GM12878 (cell line): ENCODE results near the gene CNTNAP5. TPM values are rescaled to one million over a fixed set of nuclear protein-coding genes. Genes with fewer than 3 reads are reported as not detected.

Experiments
- ATAC-seq: fragments of 200-7000 bp; cut with Tn5 transposase; 3 replicates; pipeline ENCODE4 v1.9.1; 2020; ENCODE audit warnings: mild to moderate bottlenecking, moderate library complexity
- BruUV-seq: library from RNA; stranded (reverse); fragments of 400-500 nt; replicated peaks from 2 replicates; lab custom pipeline; 2021; lab: Mats Ljungman, UMichigan
- CTCF ChIA-PET: fragments of 300-600 bp; sonication (Branson Sonifier 250); formaldehyde crosslinking; extraction: SDS; loops from one replicate; lab custom pipeline; 2021; ENCODE audit warnings: inconsistent platforms; lab: Yijun Ruan, JAX
- POLR2A ChIA-PET: fragments of 350-600 bp; formaldehyde crosslinking; extraction: SDS; loops from one replicate; lab custom pipeline; 2021; ENCODE audit warnings: inconsistent platforms; lab: Charles Lee
- RAD21 ChIA-PET: fragments of 300-600 bp; sonication (Branson Sonifier 250); formaldehyde crosslinking; loops from one replicate; lab custom pipeline; 2023; ENCODE audit warnings: antibody characterized with exemption; ENCODE audit not compliant: unreplicated experiment; lab: Charles Lee
- SMC1A ChIA-PET: fragments of 300-600 bp; sonication (Branson Sonifier 250); formaldehyde crosslinking; loops from one replicate; lab custom pipeline; 2023; ENCODE audit not compliant: unreplicated experiment, uncharacterized antibody; lab: Charles Lee
- DNase-seq: peaks from one replicate; pipeline ENCODE4 v3.0.0-alpha.2; 2011; ENCODE audit warnings: low read depth, low spot score
- FAIRE-seq: peaks from 3 replicates; lab custom pipeline; 2011; peaks lifted over from hg19 to GRCh38; lab: Jason Lieb, UNC
- H2AFZ ChIP-seq: 2 replicates; pipeline ENCODE4 v1.6.0; 2011; ENCODE audit warnings: low read depth, low read length, control low read depth; ENCODE audit not compliant: control insufficient read depth
- H3K27ac ChIP-seq: 2 replicates; pipeline ENCODE4 v1.5.1; 2011; ENCODE audit warnings: control low read depth; ENCODE audit not compliant: control insufficient read depth, insufficient read depth
- H3K27me3 ChIP-seq, 2 experiments: replicated peaks in 1 of 2; 2 replicates each; pipeline versions ENCODE4 v1.6.0 to v1.6.1; 2011; ENCODE audit warnings: low read length in 1 of 2; ENCODE audit not compliant: control insufficient read depth in 2 of 2, insufficient read depth in 2 of 2
- H3K36me3 ChIP-seq, 2 experiments: 2 replicates each; pipeline ENCODE4 v1.5.1; 2011; ENCODE audit warnings: low read length in 1 of 2; ENCODE audit not compliant: control insufficient read depth in 2 of 2, insufficient read depth in 2 of 2
- H3K4me1 ChIP-seq: 2 replicates; pipeline ENCODE4 v1.6.1; 2011; ENCODE audit warnings: mild to moderate bottlenecking, low read length, moderate library complexity, mixed read lengths; ENCODE audit not compliant: control insufficient read depth, insufficient read depth
- H3K4me2 ChIP-seq: 2 replicates; pipeline ENCODE4 v1.6.0; 2011; ENCODE audit warnings: control low read depth; ENCODE audit not compliant: control insufficient read depth, insufficient read depth
- H3K4me3 ChIP-seq: fragments of 200-600 bp; sonication (generic); 2 replicates; pipeline ENCODE4 v1.5.1; 2016
- H3K79me2 ChIP-seq: 2 replicates; pipeline ENCODE4 v1.6.0; 2011; ENCODE audit warnings: low read length; ENCODE audit not compliant: control insufficient read depth, insufficient read depth
- H3K9ac ChIP-seq: 2 replicates; pipeline ENCODE4 v1.8.0; 2011; ENCODE audit warnings: low read length, control low read depth, mixed read lengths; ENCODE audit not compliant: control insufficient read depth, insufficient read depth
- H3K9me3 ChIP-seq: replicated peaks from 3 replicates; pipeline ENCODE4 v1.5.1; 2011; ENCODE audit warnings: mild to moderate bottlenecking, low read length; ENCODE audit not compliant: control insufficient read depth, insufficient read depth
- H4K20me1 ChIP-seq: 2 replicates; pipeline ENCODE4 v1.6.0; 2011; ENCODE audit not compliant: control insufficient read depth, insufficient read depth
- BMI1 ChIP-seq: fragments of 450-650 bp; IDR thresholded peaks from 2 replicates; pipeline ENCODE4 v1.6.1; 2016; ENCODE audit warnings: mild to moderate bottlenecking, moderate library complexity, borderline replicate concordance
- CBFB ChIP-seq: IDR thresholded peaks from 2 replicates; pipeline ENCODE4 v1.6.1; 2016; ENCODE audit warnings: antibody characterized with exemption, low read depth
- CHD2 ChIP-seq: IDR thresholded peaks from 2 replicates; pipeline ENCODE4 v1.6.1; 2011; ENCODE audit warnings: low read depth, low read length, improper control_type of control experiment, borderline replicate concordance
- CUX1 ChIP-seq: IDR thresholded peaks from 2 replicates; pipeline ENCODE4 v1.6.1; 2012; ENCODE audit warnings: improper control_type of control experiment, low read depth, low read length; ENCODE audit not compliant: insufficient replicate concordance
- NFYA ChIP-seq: IDR thresholded peaks from 2 replicates; pipeline ENCODE4 v1.6.1; 2011; ENCODE audit warnings: low read depth, mild to moderate bottlenecking, low read length, improper control_type of control experiment, borderline replicate concordance
- WGBS: methylation state at CpG from one replicate; pipeline ENCODE4 v1.1.6; 2016; ENCODE audit warnings: low lambda C conversion rate; ENCODE audit not compliant: insufficient replicate concordance, insufficient coverage; ENCODE audit errors: missing lambda C conversion rate; 5-methylcytosine and 5-hydroxymethylcytosine counted together
- in situ Hi-C: fragments of 300-500 bp; cut with MboI; formaldehyde crosslinking; loops from 9 replicates; pipeline ENCODE4 v1.14.3; 2018; ENCODE audit warnings: mixed read lengths
- intact Hi-C: fragments of 100-400 bp; cut with micrococcal nuclease; formaldehyde crosslinking; loops from one replicate; pipeline ENCODE4 v1.14.2; 2022; ENCODE audit not compliant: unreplicated experiment
- polyA plus RNA-seq, 11 experiments: library from polyadenylated mRNA; depleted of rRNA in 4 of 11; unstranded in 6 of 11; stranded (reverse) in 5 of 11; fragments of >200 nt; fragmentation: Nextera tagmentation in 4 of 11; fragmentation: Illumina TruSeq in 1 of 11; extraction: Ambion mirVana in 4 of 11; extraction: Trizol in 1 of 11; gene quantifications; 1 replicate in 1 of 11; 2 replicates in 10 of 11; pipeline versions ENCODE4 v1.2.1 to v1.2.3, GENCODE V29; 2011 to 2016; ENCODE audit warnings: inconsistent platforms in 2 of 11, missing spikeins in 2 of 11, low read depth in 1 of 11
- total RNA-seq, 4 experiments: library from RNA; depleted of rRNA in 3 of 4; stranded (reverse); fragments of >200 nt in 3 of 4; fragmentation: Illumina TruSeq in 1 of 4; extraction: Trizol in 1 of 4; gene quantifications; 2 replicates each; pipeline versions ENCODE4 v1.2.1 to v1.2.3, GENCODE V29; 2013 to 2021

The CNTNAP5 gene
- total and polyA plus RNA-seq, 10 of the 15 experiments (the other 5 are each of a cell fraction or from before 2014, with no cell fraction given): not detected

- no TSS peak for BruUV-seq
- H3K36me3 ChIP-seq: no peaks in the 10 kb centered on the region
- DNase-seq (no peak), FAIRE-seq (no peak)
- no peaks in the 10 kb centered on the region for H4K20me1 ChIP-seq
- H3K4me1 ChIP-seq: no peaks in the 10 kb centered on the region
- TF ChIP-seq BMI1: no peak
- TF ChIP-seq CBFB: no peak
- no peak for TF ChIP-seq NFYA
- TF ChIP-seq CHD2: no peak
- no peak for TF ChIP-seq CUX1
- TF ChIP-seq, all 136 proteins: peak for 0
- ATAC-seq: no peak
- no peak overlapping the region for H2AFZ ChIP-seq
- SMC1A ChIA-PET: interaction anchor here (0.7 kb wide), 1 partner anchor 144 kb away, joined by 4 read pairs; no protein-coding TSS in a partner anchor
- no peaks in the 10 kb centered on the region for H3K79me2 ChIP-seq
- intact Hi-C loops (no loop called here), in situ Hi-C loops (no loop called here)
- RAD21 ChIA-PET: no interaction called here
- H3K27me3 ChIP-seq: no peaks in the 10 kb centered on the region
- POLR2A ChIA-PET: no interaction called here
- CTCF ChIA-PET: no interaction called here
- H3K4me3 ChIP-seq: no peak overlapping the region
- no peak overlapping the region for H3K9ac ChIP-seq
- WGBS: 3% methylated on average over 4 of the region's 4 CpGs
- no peak overlapping the region for H3K4me2 ChIP-seq
- no peaks in the 10 kb centered on the region for H3K9me3 ChIP-seq
- H3K27ac ChIP-seq: no peak overlapping the region
Observed at GRCh38 chr2:124310671-124311070, 285.6 kb downstream of the CNTNAP5 start.
